GM19240 (cell line): ENCODE data around the gene BMP6.

Experiments used
- DNase-seq: peaks from one replicate; pipeline ENCODE4 v3.0.0; 2011; ENCODE audit warnings: low spot score; ENCODE audit not compliant: insufficient read length

BMP6 gene

DNA sequence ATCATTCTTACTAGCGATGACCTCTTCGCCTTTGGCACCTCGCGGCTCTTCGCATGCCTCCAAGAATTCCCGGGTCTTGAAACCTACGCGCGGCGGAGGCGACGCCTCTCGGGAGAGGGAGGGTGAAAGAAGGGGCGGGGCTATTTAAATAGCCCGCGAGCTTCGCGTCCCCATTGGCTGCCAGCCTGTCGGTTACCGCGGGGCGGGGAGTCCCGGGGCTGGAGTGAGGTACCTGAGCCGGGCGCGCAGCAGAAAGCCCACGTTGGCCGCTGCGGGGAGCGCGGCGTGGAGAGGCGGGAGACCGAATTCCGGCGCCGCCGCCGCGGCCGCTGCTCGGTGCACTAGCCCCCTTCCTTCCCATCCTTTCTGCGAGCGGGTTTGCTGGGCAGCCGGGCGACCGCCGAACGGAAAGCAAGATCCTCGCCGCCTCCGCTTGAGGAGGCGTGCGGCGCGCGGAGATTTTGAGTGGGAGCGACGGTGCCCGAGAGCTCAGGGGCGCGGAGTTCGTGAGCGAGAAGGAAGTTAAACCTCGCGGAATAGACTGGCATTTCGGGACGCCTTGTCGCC, at the start of gene BMP6:
Gene BMP6, plus strand, starts transcription at position 251 of the 567 bp plus-strand sequence. CDS start 857 bp downstream, outside the sequence.
- peak; percentile 86 for DNase-seq

GRCh38 chr6:7677229-7677628, 48.7 kb upstream of the BMP6 start:
- DNase-seq, result no peak

GRCh38 chr6:7680393-7681075, 45.4 kb upstream of the BMP6 start:
- DNase-seq, result no peak

DNA sequence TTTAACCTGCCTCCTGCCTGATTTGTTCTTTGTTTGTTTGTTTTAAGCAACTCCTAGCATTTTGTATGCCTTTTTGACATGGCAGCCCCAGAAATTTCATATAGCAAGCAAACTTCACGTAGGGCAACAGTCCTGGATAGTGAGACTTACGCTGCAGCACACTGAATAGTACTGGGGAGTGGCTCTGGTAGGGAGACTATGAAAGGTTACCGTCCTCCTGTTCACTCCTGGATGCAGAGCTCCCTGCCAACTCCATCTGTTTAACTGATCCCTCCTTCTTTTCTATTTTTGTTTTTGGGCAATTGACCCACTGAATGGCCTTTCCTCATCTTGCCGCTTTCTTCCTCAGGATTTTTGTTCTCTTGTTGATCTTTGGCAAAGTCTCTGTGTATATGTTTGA, 44.5 kb upstream of the BMP6 start:
- no peak for DNase-seq

DNA sequence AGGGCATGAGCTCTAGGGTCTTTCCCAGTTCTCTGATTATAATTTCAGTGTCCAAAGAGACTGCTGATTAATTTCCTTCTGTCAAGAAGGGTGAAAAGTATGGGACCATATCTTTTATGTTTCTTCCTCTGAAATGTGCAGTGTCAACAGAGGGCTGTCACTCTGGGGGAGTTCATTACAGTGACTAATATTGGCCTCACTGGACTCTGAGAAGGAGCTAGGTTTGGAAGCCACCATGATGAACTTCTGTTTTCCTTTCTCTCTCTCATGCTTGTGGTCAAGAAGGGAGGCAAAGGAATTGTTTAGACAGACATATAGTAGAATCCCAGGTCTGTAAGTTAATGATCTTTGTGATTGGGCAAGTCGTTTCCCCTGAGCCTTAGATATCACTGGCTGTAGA, 41.8 kb upstream of the BMP6 start:
- DNase-seq, result no peak

DNA sequence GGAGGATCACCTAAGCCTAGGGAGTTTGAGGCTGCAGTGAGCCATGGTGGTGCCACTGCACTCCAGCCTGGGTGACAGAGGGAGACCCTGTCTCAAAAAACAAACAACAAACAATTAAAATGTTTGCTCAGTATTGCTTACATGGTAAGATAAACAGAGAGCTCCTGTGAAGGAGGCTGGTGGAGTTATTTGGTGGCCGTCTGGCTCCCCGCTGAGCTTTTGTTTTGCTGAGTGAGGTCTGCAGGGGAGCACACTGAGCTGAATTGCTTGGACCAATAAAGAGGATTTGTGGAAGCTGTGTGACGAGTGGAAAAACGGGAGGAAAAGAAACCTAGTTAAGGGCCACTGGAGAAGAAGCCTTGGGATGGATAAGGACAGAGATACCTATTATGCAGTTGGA, 41.1 kb upstream of the BMP6 start:
- DNase-seq, result no peak

DNA sequence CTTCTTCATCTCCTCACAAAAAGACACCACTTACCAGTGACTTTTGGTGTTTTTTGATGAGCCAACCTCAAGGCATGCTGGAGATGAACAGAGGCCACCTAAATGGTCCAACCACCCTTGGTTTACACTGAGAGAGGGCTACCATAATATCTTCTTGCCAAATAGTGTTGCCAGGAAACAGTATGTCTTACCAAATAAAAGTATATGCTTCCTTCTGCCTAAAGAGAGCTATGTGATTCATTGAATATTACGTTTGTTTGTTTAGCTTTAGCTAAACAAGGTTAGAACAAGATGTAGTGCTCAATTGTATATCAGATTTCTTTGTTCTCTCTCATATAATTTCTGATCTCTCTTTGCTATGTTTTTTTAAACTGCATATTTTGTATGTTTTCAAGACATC, 40.6 kb upstream of the BMP6 start:
- no peak for DNase-seq

GRCh38 chr6:7687145-7688111, 38.5 kb upstream of the BMP6 start:
- no peak for DNase-seq

- DNase-seq, result no peak
These were observed 34.9 kb upstream of the BMP6 start for GRCh38 chr6:7691021-7691420.

- no peak for DNase-seq
These were observed 34.0 kb upstream of the BMP6 start for GRCh38 chr6:7691675-7692452.

- no peak for DNase-seq
These were observed 33.5 kb upstream of the BMP6 start for GRCh38 chr6:7692453-7692784.

DNA sequence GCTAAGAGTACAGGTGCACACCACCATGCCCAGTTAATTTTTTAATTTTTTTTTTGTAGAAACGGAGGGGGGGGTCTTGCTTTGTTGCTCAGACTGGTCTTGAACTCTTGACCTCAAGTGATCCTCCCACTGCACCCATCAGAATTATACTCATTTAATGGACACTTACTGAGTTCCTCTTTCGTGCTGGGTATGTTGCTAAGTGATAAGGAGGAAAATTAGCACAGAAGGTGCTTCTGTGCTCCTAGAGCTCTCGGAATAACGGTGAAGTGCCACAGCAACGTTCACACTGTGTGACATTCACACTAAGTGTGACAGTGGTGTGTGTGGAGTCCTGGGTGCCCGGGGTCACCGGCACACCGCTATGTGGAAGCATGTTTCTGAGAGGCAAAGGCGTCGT, 32.1 kb upstream of the BMP6 start:
- DNase-seq, result no peak

DNA sequence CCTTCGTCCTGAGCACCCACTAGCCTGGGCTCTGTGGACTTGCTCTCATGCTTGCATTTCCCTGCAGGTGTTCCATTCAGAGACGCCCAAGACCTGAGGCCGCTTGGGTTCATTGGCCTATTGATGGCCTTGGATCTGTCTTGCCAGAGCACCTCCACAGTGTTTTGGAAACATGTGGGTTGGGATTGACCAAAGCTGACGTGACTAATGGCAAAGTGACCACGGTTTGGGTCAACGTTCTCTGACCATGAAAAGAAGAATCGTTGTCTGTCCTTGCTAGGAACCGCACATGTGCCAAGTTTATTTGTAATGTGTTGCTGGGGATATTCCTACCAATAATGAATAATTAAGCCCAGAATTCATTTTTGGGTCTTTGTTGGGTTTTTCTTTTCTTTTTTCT, 29.8 kb upstream of the BMP6 start:
- no peak for DNase-seq

DNA sequence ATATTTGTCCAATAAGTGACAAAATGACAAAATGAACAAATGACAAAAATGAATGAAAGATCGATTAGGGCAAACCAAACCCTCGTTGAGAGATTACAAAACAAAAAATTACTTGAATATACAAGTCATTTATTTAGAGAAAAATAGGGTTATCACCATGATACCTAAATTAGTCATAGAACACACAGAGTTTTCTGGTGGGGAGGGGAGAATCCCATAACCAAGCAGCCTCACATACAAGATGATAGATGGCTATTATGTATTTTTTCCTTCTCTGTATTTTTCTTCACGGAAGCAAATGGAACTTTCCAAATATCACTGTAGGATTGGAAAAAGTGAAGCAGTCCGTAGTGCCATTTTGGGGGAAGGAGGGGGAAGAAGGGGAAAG, 28.5 kb upstream of the BMP6 start:
- no peak for DNase-seq

- no peak for DNase-seq
These were observed 27.9 kb upstream of the BMP6 start for GRCh38 chr6:7697820-7698623.

DNA sequence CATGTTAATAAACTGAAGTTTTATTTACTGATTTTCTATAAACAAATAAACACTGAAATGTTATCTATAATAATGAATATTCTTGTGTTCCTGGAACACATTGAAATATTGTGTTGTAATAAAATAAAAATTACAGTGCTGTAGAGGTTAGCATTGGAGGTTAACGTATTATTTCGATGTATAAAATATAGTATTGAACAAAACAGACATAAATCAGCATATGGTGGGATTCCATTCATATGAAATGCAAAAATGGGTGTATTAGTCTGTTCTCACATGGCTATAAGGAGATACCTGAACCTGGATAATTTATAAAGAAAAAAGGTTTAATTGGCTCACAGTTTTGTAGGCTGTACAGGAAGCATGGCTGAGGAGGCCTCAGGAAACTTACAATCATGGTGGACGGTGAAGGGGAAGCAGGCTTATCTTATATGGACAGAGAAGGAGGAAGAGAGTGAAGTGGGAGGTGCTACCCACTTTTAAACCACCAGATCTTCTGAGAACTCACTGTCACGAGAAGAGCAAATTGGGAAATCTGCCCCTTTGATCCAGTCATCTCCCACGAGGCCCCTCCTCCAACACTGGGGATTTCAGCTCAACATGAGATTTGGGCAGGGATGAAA, 24.6 kb upstream of the BMP6 start:
- no peak for DNase-seq

DNA sequence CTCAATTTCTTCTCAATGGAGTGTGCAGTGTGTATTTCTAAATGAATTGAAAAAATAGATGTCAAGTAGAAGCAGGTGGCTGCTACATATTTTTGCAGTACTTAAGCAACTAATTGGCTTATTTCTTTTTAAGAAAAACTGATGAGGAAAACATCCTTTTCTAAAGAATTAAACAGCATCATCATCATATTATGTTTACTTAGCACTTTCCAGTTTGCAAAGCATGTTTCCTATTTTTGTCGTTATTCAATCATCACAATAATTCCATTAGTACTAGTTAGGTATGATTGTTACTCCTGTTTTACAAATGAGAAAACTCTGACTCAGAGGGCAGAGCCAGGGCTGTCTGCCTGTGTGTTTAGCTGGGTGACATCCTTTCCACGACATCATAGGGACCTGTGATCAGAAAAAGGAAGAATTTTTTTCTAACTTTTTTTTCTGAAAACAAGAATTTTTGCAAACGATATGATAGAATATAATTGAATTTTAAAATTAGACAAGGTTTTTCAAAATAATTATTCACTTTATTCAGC, 22.7 kb upstream of the BMP6 start:
- no peak for DNase-seq

DNA sequence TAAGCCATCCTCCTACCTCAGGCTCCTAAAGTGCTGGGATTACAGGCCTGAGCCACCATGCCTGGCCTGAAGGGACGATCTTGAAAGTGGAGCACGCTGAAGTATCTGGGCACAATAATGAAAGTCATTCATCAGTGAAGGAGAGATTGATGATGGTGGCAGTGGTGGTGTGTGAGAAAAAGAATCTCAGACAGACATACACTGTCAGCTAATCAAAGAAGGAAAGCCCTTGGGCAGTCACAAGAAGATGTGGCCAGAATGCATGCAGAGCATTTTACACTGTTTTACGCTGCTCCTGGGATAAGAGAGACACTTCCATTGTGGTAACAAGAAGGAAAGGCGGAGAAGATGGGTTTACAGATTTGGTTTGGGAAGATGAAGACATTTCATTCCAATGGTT, 20.4 kb upstream of the BMP6 start:
- no peak for DNase-seq

DNA sequence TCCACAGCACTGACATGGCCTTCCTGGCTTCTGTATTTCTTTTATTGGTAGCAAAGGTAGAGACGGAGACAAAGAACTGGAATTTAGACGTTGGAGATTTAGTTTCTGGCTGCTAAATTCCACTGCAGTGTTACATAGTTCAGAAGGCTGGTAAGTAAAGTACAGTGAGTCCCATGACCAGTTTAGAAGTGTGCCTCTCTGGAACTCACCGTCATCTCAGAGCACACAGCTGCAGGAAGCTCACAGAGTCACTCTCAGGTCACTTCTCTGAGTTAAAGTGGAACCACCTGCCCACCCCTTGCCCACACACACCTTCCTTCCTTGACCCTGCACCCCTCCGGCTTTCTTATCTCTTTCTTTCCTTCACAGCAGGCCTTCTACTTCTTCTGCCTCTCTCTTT, 19.6 kb upstream of the BMP6 start:
- no peak for DNase-seq

GRCh38 chr6:7707787-7708186, 18.1 kb upstream of the BMP6 start:
- DNase-seq, result no peak
